WI38 (cell line): ENCODE measurements around the gene SSU72.

ENCODE experiments used
- H3K4me3 ChIP-seq: 2 replicates; pipeline ENCODE4 v1.5.1; 2011; ENCODE audit warnings: low read depth, mild to moderate bottlenecking, control low read depth, low read length
- CTCF ChIP-seq: IDR thresholded peaks from 2 replicates; pipeline ENCODE4 v1.5.1; 2012; ENCODE audit warnings: low read depth, mild to moderate bottlenecking, control low read depth, low read length

The SSU72 gene

GRCh38 chr1:1591452-1591851 is 16.8 kb upstream of the SSU72 start:
- H3K4me3 ChIP-seq = no peak overlapping the region
- no peak for TF ChIP-seq CTCF

GRCh38 chr1:1583347-1584010 is 8.8 kb upstream of the SSU72 start:
- no peak overlapping the region for H3K4me3 ChIP-seq
- no peak for TF ChIP-seq CTCF

DNA sequence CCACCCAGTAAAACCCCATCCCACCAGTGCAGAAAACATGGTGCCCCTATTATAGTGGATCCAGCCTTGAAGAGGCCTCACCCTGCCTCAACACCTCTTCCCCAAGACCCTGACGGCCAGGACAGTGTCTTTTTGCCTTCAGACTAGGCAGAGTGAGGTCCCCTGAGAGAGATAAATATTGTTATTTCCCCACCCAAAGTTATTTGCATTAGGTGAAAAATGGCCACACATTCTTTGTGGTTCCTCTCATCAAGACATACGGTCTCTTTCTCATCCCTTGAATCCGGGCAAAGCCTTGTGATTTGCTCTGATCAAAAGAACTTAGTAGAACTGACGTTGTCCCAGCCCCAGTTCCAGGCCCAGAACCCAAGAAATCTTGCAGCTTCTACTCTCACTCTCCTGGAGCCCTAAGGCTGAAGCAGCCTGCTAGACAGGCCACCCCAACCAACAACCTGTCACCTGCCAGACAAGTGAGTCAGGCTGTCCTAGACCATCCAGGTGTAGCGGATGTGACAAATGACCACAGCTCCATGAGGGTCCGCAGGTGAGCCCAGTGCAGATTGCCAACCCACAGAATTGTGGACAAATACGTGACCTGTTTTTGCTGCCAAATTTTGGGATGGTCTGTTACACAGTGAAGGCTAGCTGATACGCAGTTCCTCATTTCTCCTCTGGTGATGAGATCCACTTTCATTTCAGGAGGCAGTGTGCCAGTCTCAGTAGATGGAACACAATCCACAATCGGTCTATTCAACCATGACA is 8.1 kb upstream of the SSU72 start:
- no peak for TF ChIP-seq CTCF
- H3K4me3 ChIP-seq = no peak overlapping the region

- H3K4me3 ChIP-seq = no peak overlapping the region
- no peak for TF ChIP-seq CTCF
Observed at GRCh38 chr1:1578371-1578940, 3.8 kb upstream of the SSU72 start.

- no peak overlapping the region for H3K4me3 ChIP-seq
- no peak for TF ChIP-seq CTCF
Observed at GRCh38 chr1:1577367-1578011, 2.8 kb upstream of the SSU72 start.

GRCh38 chr1:1573843-1574720 is 581 bp downstream of the SSU72 start:
- no peak for TF ChIP-seq CTCF
- peak overlapping the region; percentile 95 for H3K4me3 ChIP-seq
